GM12878 (cell line): ENCODE results near the gene CTXN1. TPM values are rescaled to one million over a fixed set of nuclear protein-coding genes. Genes with fewer than 3 reads are reported as not detected.

Source experiments
- ATAC-seq: fragments of 200-7000 bp; cut with Tn5 transposase; 3 replicates; pipeline ENCODE4 v1.9.1; 2020; ENCODE audit warnings: mild to moderate bottlenecking, moderate library complexity
- BruUV-seq: library from RNA; stranded (reverse); fragments of 400-500 nt; replicated peaks from 2 replicates; lab custom pipeline; 2021; lab: Mats Ljungman, UMichigan
- CTCF ChIA-PET: fragments of 300-600 bp; sonication (Branson Sonifier 250); formaldehyde crosslinking; extraction: SDS; loops from one replicate; lab custom pipeline; 2021; ENCODE audit warnings: inconsistent platforms; lab: Yijun Ruan, JAX
- POLR2A ChIA-PET: fragments of 350-600 bp; formaldehyde crosslinking; extraction: SDS; loops from one replicate; lab custom pipeline; 2021; ENCODE audit warnings: inconsistent platforms; lab: Charles Lee
- RAD21 ChIA-PET: fragments of 300-600 bp; sonication (Branson Sonifier 250); formaldehyde crosslinking; loops from one replicate; lab custom pipeline; 2023; ENCODE audit warnings: antibody characterized with exemption; ENCODE audit not compliant: unreplicated experiment; lab: Charles Lee
- SMC1A ChIA-PET: fragments of 300-600 bp; sonication (Branson Sonifier 250); formaldehyde crosslinking; loops from one replicate; lab custom pipeline; 2023; ENCODE audit not compliant: unreplicated experiment, uncharacterized antibody; lab: Charles Lee
- DNase-seq: peaks from one replicate; pipeline ENCODE4 v3.0.0-alpha.2; 2011; ENCODE audit warnings: low read depth, low spot score
- FAIRE-seq: peaks from 3 replicates; lab custom pipeline; 2011; peaks lifted over from hg19 to GRCh38; lab: Jason Lieb, UNC
- H2AFZ ChIP-seq: 2 replicates; pipeline ENCODE4 v1.6.0; 2011; ENCODE audit warnings: low read depth, low read length, control low read depth; ENCODE audit not compliant: control insufficient read depth
- H3K27ac ChIP-seq: 2 replicates; pipeline ENCODE4 v1.5.1; 2011; ENCODE audit warnings: control low read depth; ENCODE audit not compliant: control insufficient read depth, insufficient read depth
- H3K27me3 ChIP-seq, 2 experiments: replicated peaks in 1 of 2; 2 replicates each; pipeline versions ENCODE4 v1.6.0 to v1.6.1; 2011; ENCODE audit warnings: low read length in 1 of 2; ENCODE audit not compliant: control insufficient read depth in 2 of 2, insufficient read depth in 2 of 2
- H3K36me3 ChIP-seq, 2 experiments: 2 replicates each; pipeline ENCODE4 v1.5.1; 2011; ENCODE audit warnings: low read length in 1 of 2; ENCODE audit not compliant: control insufficient read depth in 2 of 2, insufficient read depth in 2 of 2
- H3K4me1 ChIP-seq: 2 replicates; pipeline ENCODE4 v1.6.1; 2011; ENCODE audit warnings: mild to moderate bottlenecking, low read length, moderate library complexity, mixed read lengths; ENCODE audit not compliant: control insufficient read depth, insufficient read depth
- H3K4me2 ChIP-seq: 2 replicates; pipeline ENCODE4 v1.6.0; 2011; ENCODE audit warnings: control low read depth; ENCODE audit not compliant: control insufficient read depth, insufficient read depth
- H3K4me3 ChIP-seq: fragments of 200-600 bp; sonication (generic); 2 replicates; pipeline ENCODE4 v1.5.1; 2016
- H3K79me2 ChIP-seq: 2 replicates; pipeline ENCODE4 v1.6.0; 2011; ENCODE audit warnings: low read length; ENCODE audit not compliant: control insufficient read depth, insufficient read depth
- H3K9ac ChIP-seq: 2 replicates; pipeline ENCODE4 v1.8.0; 2011; ENCODE audit warnings: low read length, control low read depth, mixed read lengths; ENCODE audit not compliant: control insufficient read depth, insufficient read depth
- H3K9me3 ChIP-seq: replicated peaks from 3 replicates; pipeline ENCODE4 v1.5.1; 2011; ENCODE audit warnings: mild to moderate bottlenecking, low read length; ENCODE audit not compliant: control insufficient read depth, insufficient read depth
- H4K20me1 ChIP-seq: 2 replicates; pipeline ENCODE4 v1.6.0; 2011; ENCODE audit not compliant: control insufficient read depth, insufficient read depth
- CREB1 ChIP-seq: IDR thresholded peaks from 2 replicates; pipeline ENCODE4 v1.6.1; 2012; ENCODE audit warnings: low read depth, mild to moderate bottlenecking, inconsistent platforms
- EZH2 ChIP-seq: IDR thresholded peaks from 2 replicates; pipeline ENCODE4 v1.6.1; 2012; ENCODE audit warnings: low read depth, mild to moderate bottlenecking, control low read depth, inconsistent platforms, low read length, borderline replicate concordance; ENCODE audit not compliant: control insufficient read depth
- HDAC2 ChIP-seq: fragments of 200-600 bp; sonication (generic); IDR thresholded peaks from 2 replicates; pipeline ENCODE4 v1.6.1; 2017
- RCOR1 ChIP-seq: conservative IDR thresholded peaks from 2 replicates; pipeline ENCODE4 v1.6.1; 2012; ENCODE audit warnings: low read depth, low read length, improper control_type of control experiment
- STAT3 ChIP-seq: IDR thresholded peaks from 2 replicates; pipeline ENCODE4 v1.6.1; 2011; ENCODE audit warnings: low read depth, low read length, improper control_type of control experiment
- ZBTB33 ChIP-seq: fragments of 450-650 bp; IDR thresholded peaks from 2 replicates; pipeline ENCODE4 v1.6.1; 2017; ENCODE audit warnings: mild to moderate bottlenecking
- ZNF384 ChIP-seq: IDR thresholded peaks from 2 replicates; pipeline ENCODE4 v1.6.1; 2012; ENCODE audit warnings: low read depth, mild to moderate bottlenecking, low read length, improper control_type of control experiment, borderline replicate concordance
- ZNF622 ChIP-seq: fragments of 450-650 bp; IDR thresholded peaks from 2 replicates; pipeline ENCODE4 v1.6.1; 2017; ENCODE audit warnings: mild to moderate bottlenecking, inconsistent platforms
- ZNF687 ChIP-seq: fragments of 450-650 bp; IDR thresholded peaks from 2 replicates; pipeline ENCODE4 v1.6.1; 2017; ENCODE audit warnings: mild to moderate bottlenecking, moderate library complexity
- whole genome bisulfite sequencing: methylation state at CpG from one replicate; pipeline ENCODE4 v1.1.6; 2016; ENCODE audit warnings: low lambda C conversion rate; ENCODE audit not compliant: insufficient replicate concordance, insufficient coverage; ENCODE audit errors: missing lambda C conversion rate; 5-methylcytosine and 5-hydroxymethylcytosine counted together
- in situ Hi-C: fragments of 300-500 bp; cut with MboI; formaldehyde crosslinking; loops from 9 replicates; pipeline ENCODE4 v1.14.3; 2018; ENCODE audit warnings: mixed read lengths
- intact Hi-C: fragments of 100-400 bp; cut with micrococcal nuclease; formaldehyde crosslinking; loops from one replicate; pipeline ENCODE4 v1.14.2; 2022; ENCODE audit not compliant: unreplicated experiment
- polyA plus RNA-seq, 11 experiments: library from polyadenylated mRNA; depleted of rRNA in 4 of 11; unstranded in 6 of 11; stranded (reverse) in 5 of 11; fragments of >200 nt; fragmentation: Nextera tagmentation in 4 of 11; fragmentation: Illumina TruSeq in 1 of 11; extraction: Ambion mirVana in 4 of 11; extraction: Trizol in 1 of 11; gene quantifications; 1 replicate in 1 of 11; 2 replicates in 10 of 11; pipeline versions ENCODE4 v1.2.1 to v1.2.3, GENCODE V29; 2011 to 2016; ENCODE audit warnings: inconsistent platforms in 2 of 11, missing spikeins in 2 of 11, low read depth in 1 of 11
- total RNA-seq, 4 experiments: library from RNA; depleted of rRNA in 3 of 4; stranded (reverse); fragments of >200 nt in 3 of 4; fragmentation: Illumina TruSeq in 1 of 4; extraction: Trizol in 1 of 4; gene quantifications; 2 replicates each; pipeline versions ENCODE4 v1.2.1 to v1.2.3, GENCODE V29; 2013 to 2021

Gene CTXN1
- total and polyA plus RNA-seq, 10 of the 15 experiments (the other 5 are each of a cell fraction or from before 2014, with no cell fraction given) = 0.04 to 1.0 (median 0.38) TPM; not detected in 4

GRCh38 chr19:7924651-7925170, 1.2 kb downstream of the CTXN1 start:
- ATAC-seq = no peak
- H3K4me3 ChIP-seq = no peak overlapping the region

More at GRCh38 chr19:7924651-7925170, 1.2 kb downstream of the CTXN1 start:
- CTCF ChIA-PET = no interaction called here
- Histone ChIP-seq H4K20me1 (no peaks in the 10 kb centered on the region; the same call in 1 of the 2 replicates), H3K79me2 (no peaks in the 10 kb centered on the region), H2AFZ (no peak overlapping the region), H3K4me1 (peaks cover 8% of the 10 kb centered on the region), H3K4me2 (no peak overlapping the region), H3K9me3 (no peaks in the 10 kb centered on the region), H3K27ac (no peak overlapping the region), H3K9ac (no peak overlapping the region)
- no TSS peak for BruUV-seq
- FAIRE-seq = no peak
- DNase-seq = no peak
- intact Hi-C loops (loop anchor here (1.0 kb wide), 1 partner anchor 71 kb away; no protein-coding TSS in a partner anchor), in situ Hi-C loops (no loop called here)
- SMC1A ChIA-PET = no interaction called here
- WGBS = 84% methylated on average over 18 of the region's 34 CpGs
- TF ChIP-seq ZBTB33 (no peak), ZNF622 (no peak), ZNF687 (no peak), RCOR1 (no peak), HDAC2 (no peak), ZNF384 (no peak), EZH2 (no peak), STAT3 (no peak), CREB1 (no peak)
- TF ChIP-seq, all 136 proteins: peak for 0
- ChIA-PET RAD21 (interaction anchor here (0.7 kb wide), 1 partner anchor 146 kb away, joined by 3 read pairs; no protein-coding TSS in a partner anchor), POLR2A (interaction anchor here (0.6 kb wide), 1 partner anchor 558 kb away, joined by 3 read pairs; no protein-coding TSS in a partner anchor)
- Histone ChIP-seq H3K27me3 (no peaks in the 10 kb centered on the region), H3K36me3 (peaks cover 0 to 3% of the 10 kb centered on the region in 2 experiments; a peak in 2 of 4 replicates)
